Stimulated activated effector memory CD8-positive, alpha-beta T cell treated with anti-CD3 and anti-CD28 coated beads, Interleukin-12 subunit alpha, Interleukin-12 subunit beta, amount 100 ng/mL, for 72 hours (primary cell): Measurements from ENCODE around the gene CRHR1.
A peak's percentile ranks its signal among the peaks of the same experiment; 100 is the strongest.

Source experiments
- ATAC-seq: fragments of 150-1000 bp; cut with Tn5 transposase; 2 replicates; pipeline ENCODE4 v1.10.0; 2021
- DNase-seq, 2 donors: peaks; one replicate each; pipeline ENCODE4 v3.0.0; 2021 to 2022; ENCODE audit warnings: low spot score in 2 of 2
- H3K27ac Mint-ChIP-seq: one replicate; pipeline ENCODE4 v1.8.0; 2022; ENCODE audit warnings: mild to moderate bottlenecking, mixed read lengths
- H3K36me3 Mint-ChIP-seq: one replicate; pipeline ENCODE4 v1.8.0; 2022; ENCODE audit warnings: mild to moderate bottlenecking, mixed read lengths
- H3K4me1 Mint-ChIP-seq: one replicate; pipeline ENCODE4 v1.8.0; 2022; ENCODE audit warnings: mixed read lengths
- H3K4me3 Mint-ChIP-seq: one replicate; pipeline ENCODE4 v1.8.0; 2022; ENCODE audit warnings: mild to moderate bottlenecking, mixed read lengths
- H3K9me3 Mint-ChIP-seq: one replicate; pipeline ENCODE4 v1.8.0; 2022; ENCODE audit warnings: mixed read lengths

The CRHR1 gene

GRCh38 chr17:45820052-45820780, 36.1 kb downstream of the CRHR1 start:
- ATAC-seq (no peak), DNase-seq (no peak)
- Mint-ChIP-seq H3K4me3 (no peak overlapping the region), H3K9me3 (no peaks in the 10 kb centered on the region), H3K27ac (no peak overlapping the region), H3K36me3 (no peaks in the 10 kb centered on the region), H3K4me1 (no peaks in the 10 kb centered on the region)

- no peak overlapping the region for H3K27ac Mint-ChIP-seq
- ATAC-seq (no peak), DNase-seq (no peak)
- H3K4me1 Mint-ChIP-seq = no peaks in the 10 kb centered on the region
- no peak overlapping the region for H3K4me3 Mint-ChIP-seq
- H3K36me3 Mint-ChIP-seq = no peaks in the 10 kb centered on the region
- H3K9me3 Mint-ChIP-seq = no peaks in the 10 kb centered on the region
Measured at GRCh38 chr17:45821147-45821546, 37.0 kb downstream of the CRHR1 start.

GRCh38 chr17:45823598-45823997, 39.5 kb downstream of the CRHR1 start:
- H3K9me3 Mint-ChIP-seq = no peaks in the 10 kb centered on the region
- no peak overlapping the region for H3K27ac Mint-ChIP-seq
- DNase-seq = no peak
- ATAC-seq = no peak
- no peaks in the 10 kb centered on the region for H3K36me3 Mint-ChIP-seq
- no peaks in the 10 kb centered on the region for H3K4me1 Mint-ChIP-seq
- H3K4me3 Mint-ChIP-seq = no peak overlapping the region

- H3K27ac Mint-ChIP-seq = no peak overlapping the region
- H3K4me1 Mint-ChIP-seq = no peaks in the 10 kb centered on the region
- H3K4me3 Mint-ChIP-seq = no peak overlapping the region
- H3K36me3 Mint-ChIP-seq = no peaks in the 10 kb centered on the region
- H3K9me3 Mint-ChIP-seq = no peaks in the 10 kb centered on the region
- DNase-seq (no peak), ATAC-seq (no peak)
Measured at GRCh38 chr17:45824475-45824874, 40.4 kb downstream of the CRHR1 start.

- DNase-seq (no peak), ATAC-seq (no peak)
- Mint-ChIP-seq H3K36me3 (no peaks in the 10 kb centered on the region), H3K4me3 (no peak overlapping the region), H3K4me1 (no peaks in the 10 kb centered on the region), H3K27ac (no peak overlapping the region), H3K9me3 (no peaks in the 10 kb centered on the region)
Measured at GRCh38 chr17:45824901-45825492, 40.9 kb downstream of the CRHR1 start.

GRCh38 chr17:45825792-45826191, 41.7 kb downstream of the CRHR1 start:
- no peak for ATAC-seq
- no peaks in the 10 kb centered on the region for H3K4me1 Mint-ChIP-seq
- no peak overlapping the region for H3K27ac Mint-ChIP-seq

GRCh38 chr17:45826919-45827588, 42.9 kb downstream of the CRHR1 start:
- Mint-ChIP-seq H3K4me3 (no peak overlapping the region), H3K36me3 (no peaks in the 10 kb centered on the region), H3K9me3 (no peaks in the 10 kb centered on the region), H3K27ac (no peak overlapping the region), H3K4me1 (no peaks in the 10 kb centered on the region)
- DNase-seq (no peak), ATAC-seq (no peak)

More at GRCh38 chr17:45825792-45826191, 41.7 kb downstream of the CRHR1 start:
- no peaks in the 10 kb centered on the region for H3K36me3 Mint-ChIP-seq
- H3K9me3 Mint-ChIP-seq = no peaks in the 10 kb centered on the region
- no peak overlapping the region for H3K4me3 Mint-ChIP-seq
- no peak for DNase-seq

- no peaks in the 10 kb centered on the region for H3K9me3 Mint-ChIP-seq
- H3K4me1 Mint-ChIP-seq = no peaks in the 10 kb centered on the region
- no peak for ATAC-seq
- no peaks in the 10 kb centered on the region for H3K36me3 Mint-ChIP-seq
- H3K4me3 Mint-ChIP-seq = no peak overlapping the region
- DNase-seq = no peak
- H3K27ac Mint-ChIP-seq = no peak overlapping the region
Measured at GRCh38 chr17:45828171-45828570, 44.1 kb downstream of the CRHR1 start.

- no peaks in the 10 kb centered on the region for H3K36me3 Mint-ChIP-seq
- DNase-seq (no peak), ATAC-seq (no peak)
- no peaks in the 10 kb centered on the region for H3K9me3 Mint-ChIP-seq
- no peaks in the 10 kb centered on the region for H3K4me1 Mint-ChIP-seq
- H3K27ac Mint-ChIP-seq = no peak overlapping the region
- H3K4me3 Mint-ChIP-seq = no peak overlapping the region
Measured at GRCh38 chr17:45828582-45829133, 44.5 kb downstream of the CRHR1 start.

GRCh38 chr17:45833920-45834319, 49.8 kb downstream of the CRHR1 start:
- DNase-seq (no peak), ATAC-seq (no peak)
- Mint-ChIP-seq H3K27ac (no peak overlapping the region), H3K36me3 (no peaks in the 10 kb centered on the region), H3K4me1 (no peaks in the 10 kb centered on the region), H3K4me3 (no peak overlapping the region), H3K9me3 (no peaks in the 10 kb centered on the region)

- Mint-ChIP-seq H3K4me1 (no peaks in the 10 kb centered on the region), H3K9me3 (no peaks in the 10 kb centered on the region), H3K4me3 (no peak overlapping the region), H3K27ac (no peak overlapping the region), H3K36me3 (no peaks in the 10 kb centered on the region)
- DNase-seq = no peak
- ATAC-seq = no peak
Measured at GRCh38 chr17:45834471-45835396, 50.6 kb downstream of the CRHR1 start.

GRCh38 chr17:45835481-45835880, 51.4 kb downstream of the CRHR1 start:
- DNase-seq (no peak), ATAC-seq (no peak)
- no peak overlapping the region for H3K27ac Mint-ChIP-seq
- no peak overlapping the region for H3K4me3 Mint-ChIP-seq
- no peaks in the 10 kb centered on the region for H3K4me1 Mint-ChIP-seq
- H3K36me3 Mint-ChIP-seq = no peaks in the 10 kb centered on the region
- no peaks in the 10 kb centered on the region for H3K9me3 Mint-ChIP-seq

- Mint-ChIP-seq H3K9me3 (no peaks in the 10 kb centered on the region), H3K4me3 (no peak overlapping the region), H3K4me1 (no peaks in the 10 kb centered on the region), H3K27ac (no peak overlapping the region), H3K36me3 (no peaks in the 10 kb centered on the region)
- DNase-seq (no peak), ATAC-seq (peak; percentile 5)
Measured at GRCh38 chr17:45836047-45837044, 52.2 kb downstream of the CRHR1 start.

- H3K4me1 Mint-ChIP-seq = no peaks in the 10 kb centered on the region
- no peak overlapping the region for H3K4me3 Mint-ChIP-seq
- ATAC-seq (no peak), DNase-seq (no peak)
- H3K9me3 Mint-ChIP-seq = no peaks in the 10 kb centered on the region
- H3K36me3 Mint-ChIP-seq = no peaks in the 10 kb centered on the region
- no peak overlapping the region for H3K27ac Mint-ChIP-seq
Measured at GRCh38 chr17:45837187-45837586, 53.1 kb downstream of the CRHR1 start.
